NCI-H2029 (cell line): ENCODE results near the gene ECT2.
"Not testable (repeated sequence)": the region's sequence is repeated elsewhere in the genome, so short reads cannot be mapped to it uniquely, and the experiment has no call there.

Source experiments
- DNase-seq: peaks from one replicate; lab custom pipeline; 2025; lab: John Stamatoyannopoulos, UW

Gene ECT2

DNA sequence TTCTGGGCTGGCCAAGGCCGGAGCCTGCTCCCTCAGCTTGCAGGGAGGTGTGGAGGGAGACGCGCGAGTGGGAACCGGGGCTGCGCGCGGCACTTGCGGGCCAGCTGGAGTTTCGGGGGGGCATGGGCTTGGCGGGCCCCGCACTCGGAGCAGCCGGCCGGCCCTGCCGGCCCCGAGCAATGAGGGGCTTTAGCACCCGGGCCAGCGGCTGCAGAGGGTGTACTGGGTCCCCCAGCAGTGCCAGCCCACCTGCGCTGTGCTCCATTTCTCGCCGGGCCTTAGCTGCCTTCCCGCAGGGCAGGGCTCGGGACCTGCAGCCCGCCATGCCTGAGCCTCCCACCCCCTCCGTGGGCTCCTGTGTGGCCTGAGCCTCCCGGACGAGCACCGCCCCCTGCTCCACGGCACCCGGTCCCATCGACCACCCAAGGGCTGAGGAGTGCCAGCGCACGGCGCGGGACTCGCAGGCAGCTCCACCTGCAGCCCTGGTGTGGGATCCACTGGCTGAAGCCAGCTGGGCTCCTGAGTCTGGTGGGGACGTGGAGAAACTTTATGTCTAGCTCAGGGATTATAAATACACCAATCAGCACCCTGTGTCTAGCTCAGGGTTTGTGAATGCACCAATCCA lies 116.3 kb downstream of the ECT2 start:
- not testable (repeated sequence) for DNase-seq

DNA sequence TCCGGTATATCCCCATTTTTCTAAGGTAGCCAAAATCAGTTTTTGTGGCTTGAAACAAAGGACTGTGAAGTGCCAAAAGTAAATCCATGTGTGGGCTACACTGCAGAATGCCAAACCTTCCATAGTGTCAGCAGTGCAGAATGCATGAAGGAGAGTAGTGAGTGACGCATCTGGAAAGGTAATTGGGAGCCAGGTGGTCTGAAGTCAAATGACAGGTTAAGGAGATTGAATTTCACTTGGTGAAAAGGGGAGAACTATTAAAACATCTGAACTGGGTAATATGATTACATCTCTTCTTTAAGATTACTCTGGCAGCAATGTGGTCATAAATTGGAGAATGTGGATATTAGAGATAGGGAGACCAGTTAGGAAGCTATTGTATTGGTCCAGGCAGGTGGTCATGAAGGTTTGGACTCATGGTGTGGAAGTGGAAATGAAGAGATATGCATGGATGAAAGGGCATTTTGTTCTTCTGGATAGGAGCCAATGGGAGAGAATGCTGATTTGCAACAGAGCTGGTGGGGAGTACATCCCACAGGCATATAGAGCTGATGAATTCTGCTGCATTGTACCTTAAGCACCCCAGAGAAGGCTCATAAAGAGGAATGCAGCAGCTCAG lies 118.2 kb downstream of the ECT2 start:
- peak; percentile 20 for DNase-seq

DNA sequence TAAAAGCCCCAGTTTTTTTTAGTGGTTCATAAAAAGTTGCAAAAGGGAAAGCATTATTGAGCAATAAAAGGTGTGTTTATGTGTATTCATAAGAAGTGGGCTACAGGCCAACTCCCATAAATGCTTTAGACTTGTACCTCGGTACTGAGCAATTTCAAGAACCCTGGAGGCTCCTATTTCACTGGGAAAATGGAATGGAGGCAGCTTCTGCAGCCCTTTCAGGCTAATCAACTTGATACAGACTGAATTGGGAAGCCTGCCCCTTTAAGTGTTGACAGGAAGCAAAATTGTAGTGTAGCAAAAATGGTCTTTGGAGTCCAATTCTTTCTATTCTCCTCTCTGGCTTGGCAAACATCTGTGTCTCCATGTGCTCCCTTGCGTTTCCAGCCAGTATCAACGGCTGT lies 118.8 kb downstream of the ECT2 start:
- DNase-seq = peak; percentile 62

DNA sequence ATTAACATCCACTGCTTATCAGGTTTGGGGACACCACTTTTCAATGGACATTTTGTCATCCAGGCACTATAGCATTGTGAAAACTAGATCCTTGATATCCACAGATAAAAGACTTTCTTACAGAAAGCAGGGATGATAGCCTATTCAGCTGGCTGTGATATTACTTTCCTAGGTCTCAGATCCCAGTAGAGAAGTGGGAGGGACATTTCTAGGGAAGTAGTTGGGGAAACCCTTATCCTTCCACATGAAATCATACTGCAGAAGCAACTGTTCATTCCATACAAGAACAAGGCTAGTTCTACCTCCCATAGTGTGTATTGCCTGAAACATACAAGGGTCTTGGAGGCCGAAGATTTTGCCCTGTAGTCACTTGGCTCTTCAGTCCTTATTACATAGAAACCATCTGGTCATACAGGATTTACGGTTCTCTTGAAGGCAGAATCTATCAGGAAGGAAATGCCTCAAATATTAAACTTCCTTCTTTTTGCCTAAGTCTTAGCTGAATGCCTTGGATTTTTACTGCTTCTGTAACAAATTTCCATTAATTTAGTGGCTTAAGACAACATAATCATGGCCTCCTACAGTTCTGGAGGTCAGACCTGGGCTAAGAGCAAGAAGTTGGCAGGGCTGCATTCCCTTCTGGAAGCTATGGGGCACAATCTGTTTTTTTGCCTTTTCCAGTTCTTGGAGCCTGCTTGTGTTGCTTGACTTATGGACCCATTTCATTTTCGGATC lies 119.4 kb downstream of the ECT2 start:
- DNase-seq = no peak
